B cell (primary cell): ENCODE data around the gene JARID2. TPM values are rescaled to one million over a fixed set of nuclear protein-coding genes. Genes with fewer than 3 reads are reported as not detected.

ENCODE experiments used
- ATAC-seq: fragments of 200-7000 bp; cut with Tn5 transposase; one replicate; pipeline ENCODE4 v1.10.0; 2021; ENCODE audit warnings: low read depth, mild to moderate bottlenecking, moderate number of reproducible peaks, moderate library complexity
- CTCF ChIA-PET: fragments of 350-600 bp; sonication (Branson Sonifier 250); formaldehyde crosslinking; loops from one replicate; lab custom pipeline; 2021; ENCODE audit warnings: antibody characterized with exemption, inconsistent platforms; lab: Charles Lee
- POLR2A ChIA-PET: fragments of 350-600 bp; sonication (Branson Sonifier 250); formaldehyde crosslinking; loops from one replicate; lab custom pipeline; 2021; ENCODE audit warnings: antibody characterized with exemption; lab: Charles Lee
- DNase-seq: peaks from one replicate; pipeline ENCODE4 v3.0.0; 2013
- H2AFZ ChIP-seq: 2 replicates; pipeline ENCODE4 v1.6.1; 2012; ENCODE audit warnings: mild to moderate bottlenecking, low read depth, low read length; ENCODE audit not compliant: insufficient read depth, poor library complexity, severe bottlenecking
- H3K27ac ChIP-seq, 2 donors: 1 replicate in 1 of 2; 2 replicates in 1 of 2; pipeline ENCODE4 v1.5.1; 2012 to 2013; ENCODE audit warnings: low read length in 2 of 2, mild to moderate bottlenecking in 2 of 2, moderate library complexity in 1 of 2
- H3K27me3 ChIP-seq, 4 experiments: fragments of 200-600 bp in 1 of 4; sonication (generic) in 1 of 4; replicated peaks in 1 of 4; 1 replicate in 2 of 4; 2 replicates in 2 of 4; pipeline versions ENCODE4 v1.6.1 to v1.7.0; 2013 to 2016; ENCODE audit warnings: low read length in 3 of 4, mild to moderate bottlenecking in 2 of 4, mixed read lengths in 1 of 4, moderate library complexity in 1 of 4; ENCODE audit not compliant: insufficient read depth in 4 of 4, control insufficient read depth in 3 of 4; ENCODE audit errors: control extremely low read depth in 1 of 4
- H3K36me3 ChIP-seq, 2 experiments: replicated peaks in 1 of 2; 1 replicate in 1 of 2; 2 replicates in 1 of 2; pipeline versions ENCODE4 v1.6.1 to v1.7.1; 2013; ENCODE audit warnings: low read length in 1 of 2; ENCODE audit not compliant: insufficient read depth in 2 of 2, control insufficient read depth in 1 of 2; ENCODE audit errors: control extremely low read depth in 1 of 2, extremely low read depth in 1 of 2
- H3K4me1 ChIP-seq, 2 donors: fragments of 200-600 bp in 1 of 2; sonication (generic) in 1 of 2; 1 replicate in 1 of 2; 2 replicates in 1 of 2; pipeline versions ENCODE4 v1.5.1 to v1.6.1; 2013 to 2017; ENCODE audit warnings: low read length in 2 of 2; ENCODE audit not compliant: control insufficient read depth in 2 of 2, insufficient read depth in 2 of 2
- H3K4me2 ChIP-seq: replicated peaks from 2 replicates; pipeline ENCODE3; 2012; ENCODE audit warnings: mild to moderate bottlenecking, low read depth, low read length; ENCODE audit not compliant: poor library complexity, severe bottlenecking
- H3K4me3 ChIP-seq, 5 experiments: fragments of 200-600 bp in 1 of 5; sonication (generic) in 1 of 5; 1 replicate in 3 of 5; 2 replicates in 2 of 5; pipeline versions ENCODE4 v1.5.1 to v1.7.0; 2011 to 2016; ENCODE audit warnings: low read length in 4 of 5, mild to moderate bottlenecking in 4 of 5, low read depth in 2 of 5, control low read depth in 1 of 5, moderate library complexity in 1 of 5; ENCODE audit not compliant: insufficient read depth in 1 of 5; ENCODE audit errors: control extremely low read depth in 1 of 5, extremely low read depth in 1 of 5
- H3K79me2 ChIP-seq: fragments of 200-600 bp; sonication (generic); one replicate; pipeline ENCODE4 v1.6.0; 2016; ENCODE audit warnings: low read length; ENCODE audit not compliant: control insufficient read depth, insufficient read depth
- H3K9ac ChIP-seq: fragments of 200-600 bp; sonication (generic); 2 replicates; pipeline ENCODE4 v1.6.1; 2017; ENCODE audit warnings: mild to moderate bottlenecking, low read length, moderate library complexity
- H3K9me3 ChIP-seq, 3 donors: one replicate each; pipeline versions ENCODE4 v1.6.1 to v1.7.1; 2013; ENCODE audit warnings: low read length in 2 of 3; ENCODE audit not compliant: control insufficient read depth in 2 of 3, insufficient read depth in 1 of 3; ENCODE audit errors: control extremely low read depth in 1 of 3
- H4K20me1 ChIP-seq: 2 replicates; pipeline ENCODE4 v1.6.0; 2012; ENCODE audit warnings: mild to moderate bottlenecking, low read length; ENCODE audit not compliant: insufficient read depth, control insufficient read depth, poor library complexity, severe bottlenecking
- H3K27ac Mint-ChIP-seq: one replicate; pipeline ENCODE4 v1.8.0; 2021; ENCODE audit warnings: mixed read lengths
- H3K27me3 Mint-ChIP-seq: one replicate; pipeline ENCODE4 v1.8.0; 2021; ENCODE audit warnings: mixed read lengths
- H3K4me1 Mint-ChIP-seq: one replicate; pipeline ENCODE4 v1.8.0; 2021; ENCODE audit warnings: mixed read lengths
- H3K4me3 Mint-ChIP-seq: one replicate; pipeline ENCODE4 v1.8.0; 2021; ENCODE audit warnings: mixed read lengths
- H3K9me3 Mint-ChIP-seq: one replicate; pipeline ENCODE4 v1.8.0; 2022; ENCODE audit warnings: mixed read lengths; ENCODE audit not compliant: insufficient read depth
- EZH2 ChIP-seq: IDR thresholded peaks from 2 replicates; pipeline ENCODE4 v1.6.1; 2012; ENCODE audit warnings: borderline replicate concordance, low read depth, mild to moderate bottlenecking, moderate library complexity, low read length; ENCODE audit not compliant: insufficient read depth, poor library complexity, severe bottlenecking
- WGBS: methylation state at CpG from one replicate; pipeline ENCODE4 v1.1.5; 2013; ENCODE audit warnings: missing lambda C conversion rate; ENCODE audit not compliant: insufficient coverage; 5-methylcytosine and 5-hydroxymethylcytosine counted together
- intact Hi-C: fragments of 100-400 bp; cut with micrococcal nuclease; formaldehyde crosslinking; loops from one replicate; pipeline ENCODE4 v1.10.0; 2022
- polyA plus RNA-seq: library from polyadenylated mRNA; depleted of rRNA; stranded (reverse); fragments of >200 nt; gene quantifications from 2 replicates; pipeline ENCODE4 v1.2.3, GENCODE V29; 2012
- total RNA-seq, 2 donors: library from RNA; stranded (reverse); fragments of 120-200 nt in 1 of 2; gene quantifications; 1 replicate in 1 of 2; 2 replicates in 1 of 2; pipeline versions ENCODE4 v1.2.3 to v1.2.4, GENCODE V29; 2013 to 2022
- TF ChIP-seq, protein P1 (sequence below): fragments of 200-600 bp; IDR thresholded peaks from one replicate; pipeline ENCODE4 v1.8.0; 2022; ENCODE audit warnings: antibody characterized with exemption, mild to moderate bottlenecking

JARID2 gene
- total and polyA plus RNA-seq, 2 donors (not counting 1 experiment from before 2014, with no cell fraction given), result 11.0 to 58.1 TPM

DNA sequence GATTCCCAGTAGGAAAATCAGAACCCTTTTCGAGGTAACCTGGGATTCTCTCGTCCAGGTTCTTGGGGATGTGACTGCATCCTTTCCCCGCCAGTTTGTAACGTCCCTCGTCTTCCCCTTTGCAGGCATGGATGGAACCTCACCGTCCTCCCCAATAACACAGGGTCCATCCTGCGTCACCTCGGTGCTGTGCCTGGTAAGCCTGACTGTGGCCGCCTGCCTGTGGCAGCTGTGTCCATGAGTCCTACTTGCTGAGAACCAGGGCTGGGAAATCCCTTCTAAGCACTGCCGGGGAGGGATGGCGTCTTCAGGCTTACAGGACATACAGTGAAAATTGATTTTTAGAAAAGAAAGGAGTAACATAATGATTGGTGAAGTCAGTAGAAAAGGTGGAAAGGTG lies 261.4 kb downstream of the JARID2 start:
- no peak overlapping the region for H3K9ac ChIP-seq
- H3K27me3 Mint-ChIP-seq, result no peaks in the 10 kb centered on the region
- no peaks in the 10 kb centered on the region for H3K9me3 Mint-ChIP-seq
- DNase-seq (no peak), ATAC-seq (no peak)
- no peak overlapping the region for H3K27ac Mint-ChIP-seq
- no peak overlapping the region for H3K27ac ChIP-seq
- no peak overlapping the region for H3K4me3 ChIP-seq
- WGBS, result 98% methylated on average over 11 of the region's 11 CpGs
- H4K20me1 ChIP-seq, result peaks cover 43% of the 10 kb centered on the region
- ChIA-PET POLR2A (no interaction called here), CTCF (no interaction called here)
- intact Hi-C loops, result no loop called here
- no peak overlapping the region for H3K4me3 Mint-ChIP-seq
- H3K4me1 ChIP-seq, result no peaks in the 10 kb centered on the region
- H3K9me3 ChIP-seq, result no peaks in the 10 kb centered on the region
- H3K36me3 ChIP-seq, result peaks cover 6 to 98% of the 10 kb centered on the region in 2 experiments
- peaks cover 2% of the 10 kb centered on the region for H3K4me1 Mint-ChIP-seq
- no peak overlapping the region for H2AFZ ChIP-seq
- no peaks in the 10 kb centered on the region for H3K27me3 ChIP-seq
- peaks cover 44% of the 10 kb centered on the region for H3K79me2 ChIP-seq
- no peak for TF ChIP-seq EZH2
- TF ChIP-seq, protein P1, sequence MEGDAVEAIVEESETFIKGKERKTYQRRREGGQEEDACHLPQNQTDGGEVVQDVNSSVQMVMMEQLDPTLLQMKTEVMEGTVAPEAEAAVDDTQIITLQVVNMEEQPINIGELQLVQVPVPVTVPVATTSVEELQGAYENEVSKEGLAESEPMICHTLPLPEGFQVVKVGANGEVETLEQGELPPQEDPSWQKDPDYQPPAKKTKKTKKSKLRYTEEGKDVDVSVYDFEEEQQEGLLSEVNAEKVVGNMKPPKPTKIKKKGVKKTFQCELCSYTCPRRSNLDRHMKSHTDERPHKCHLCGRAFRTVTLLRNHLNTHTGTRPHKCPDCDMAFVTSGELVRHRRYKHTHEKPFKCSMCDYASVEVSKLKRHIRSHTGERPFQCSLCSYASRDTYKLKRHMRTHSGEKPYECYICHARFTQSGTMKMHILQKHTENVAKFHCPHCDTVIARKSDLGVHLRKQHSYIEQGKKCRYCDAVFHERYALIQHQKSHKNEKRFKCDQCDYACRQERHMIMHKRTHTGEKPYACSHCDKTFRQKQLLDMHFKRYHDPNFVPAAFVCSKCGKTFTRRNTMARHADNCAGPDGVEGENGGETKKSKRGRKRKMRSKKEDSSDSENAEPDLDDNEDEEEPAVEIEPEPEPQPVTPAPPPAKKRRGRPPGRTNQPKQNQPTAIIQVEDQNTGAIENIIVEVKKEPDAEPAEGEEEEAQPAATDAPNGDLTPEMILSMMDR, result no peak
- no peak overlapping the region for H3K4me2 ChIP-seq

DNA sequence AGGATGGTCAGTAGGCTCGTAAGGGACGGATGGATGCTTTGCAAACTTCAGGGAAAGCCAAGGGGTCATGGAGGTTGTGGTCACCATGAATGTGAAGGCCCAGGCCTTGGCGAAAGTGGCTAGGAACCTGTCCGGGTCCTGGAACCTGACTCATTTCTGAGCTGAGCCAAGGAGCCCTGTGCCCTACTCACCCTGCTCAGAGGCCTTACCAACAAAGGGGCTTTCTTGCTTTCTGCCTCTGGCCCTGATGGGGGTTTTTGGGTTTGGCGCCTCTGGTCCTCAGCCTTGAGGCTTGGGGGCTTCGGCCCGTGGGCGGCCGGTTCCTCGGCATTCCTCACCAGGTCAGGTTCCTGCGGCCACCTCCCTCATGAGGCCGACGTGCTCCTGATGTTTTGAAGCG lies 261.9 kb downstream of the JARID2 start:
- no peak for ATAC-seq

More for the DNA sequence above, 261.9 kb downstream of the JARID2 start:
- CTCF ChIA-PET, result no interaction called here
- POLR2A ChIA-PET, result no interaction called here
- TF ChIP-seq, protein P1, result no peak
- no peak for TF ChIP-seq EZH2
- no peak overlapping the region for H3K9ac ChIP-seq
- no peaks in the 10 kb centered on the region for H3K27me3 Mint-ChIP-seq
- H3K4me3 ChIP-seq, result no peak overlapping the region
- 92% methylated on average over 14 of the region's 14 CpGs for WGBS
- H2AFZ ChIP-seq, result no peak overlapping the region
- no peak overlapping the region for H3K4me3 Mint-ChIP-seq
- H3K27ac ChIP-seq, result no peak overlapping the region
- no peak overlapping the region for H3K4me2 ChIP-seq
- intact Hi-C loops, result no loop called here
- H3K27ac Mint-ChIP-seq, result no peak overlapping the region
- peaks cover 2% of the 10 kb centered on the region for H3K4me1 Mint-ChIP-seq
- no peaks in the 10 kb centered on the region for H3K27me3 ChIP-seq
- peaks cover 6 to 98% of the 10 kb centered on the region in 2 experiments for H3K36me3 ChIP-seq
- no peaks in the 10 kb centered on the region for H3K9me3 ChIP-seq
- no peaks in the 10 kb centered on the region for H3K9me3 Mint-ChIP-seq
- H3K4me1 ChIP-seq, result no peaks in the 10 kb centered on the region
- H3K79me2 ChIP-seq, result peaks cover 44% of the 10 kb centered on the region
- peaks cover 43% of the 10 kb centered on the region for H4K20me1 ChIP-seq
- no peak for DNase-seq
